ACHN (cell line): Measurements from ENCODE around the gene BLTP3B.
A peak's percentile ranks its signal among the peaks of the same experiment; 100 is the strongest.

Source experiments
- DNase-seq: peaks from one replicate; pipeline ENCODE4 v3.0.0-alpha.2; 2015
- in situ Hi-C: cut with HindIII; loops from 2 replicates; pipeline ENCODE4 v1.10.0; 2017; ENCODE audit warnings: low sequenced_read_pairs, low pct_ligation_motif_present, low pct_unique_long_range_greater_than_20kb

BLTP3B gene

GRCh38 chr12:100128512-100128908 lies 14.2 kb downstream of the BLTP3B start:
- DNase-seq, result peak; percentile 69
- in situ Hi-C loops, result no loop called here

- in situ Hi-C loops, result no loop called here
- DNase-seq, result no peak
Observed at GRCh38 chr12:100127766-100128511, 14.7 kb downstream of the BLTP3B start.

DNA sequence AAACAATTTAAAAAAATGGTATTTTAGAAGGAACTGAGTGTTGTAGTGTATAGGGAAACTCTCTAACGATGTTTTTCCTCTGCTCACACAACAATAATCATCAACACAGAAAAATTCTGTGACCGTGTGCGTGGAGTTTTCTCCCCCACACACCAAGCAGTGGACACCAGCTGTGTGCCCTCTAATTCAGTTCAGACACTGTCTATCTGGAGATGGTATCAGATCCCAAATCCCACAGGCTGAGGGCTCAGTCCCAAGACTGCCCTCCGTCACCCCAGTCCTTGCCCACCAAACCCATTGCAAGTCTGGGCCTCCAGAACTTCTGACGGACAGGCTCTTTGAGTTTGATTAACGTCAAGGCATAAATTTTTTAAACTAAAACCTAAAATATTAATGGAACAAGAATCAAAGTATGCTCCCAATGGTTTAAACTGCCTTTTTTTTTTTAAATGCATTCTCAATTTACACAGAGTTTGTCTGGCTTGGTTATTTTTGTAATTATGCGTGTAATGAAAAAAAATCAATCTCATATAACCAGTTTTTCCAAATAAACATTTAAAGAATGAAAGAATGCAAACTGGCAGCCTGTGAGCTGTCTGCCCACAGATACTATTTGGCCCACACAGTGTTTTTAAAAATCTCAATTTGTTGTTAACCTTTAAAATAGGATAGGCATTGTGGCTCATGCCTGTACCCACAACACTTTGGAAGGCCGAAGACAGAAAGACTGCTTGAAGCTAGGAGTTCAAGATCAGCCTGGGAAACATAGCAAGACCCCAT lies 19.2 kb downstream of the BLTP3B start:
- in situ Hi-C loops, result no loop called here
- no peak for DNase-seq

- no peak for DNase-seq
- in situ Hi-C loops, result no loop called here
Observed at GRCh38 chr12:100120355-100120754, 22.3 kb downstream of the BLTP3B start.

GRCh38 chr12:100115291-100115690 lies 27.4 kb downstream of the BLTP3B start:
- in situ Hi-C loops, result no loop called here
- no peak for DNase-seq

- DNase-seq, result no peak
- in situ Hi-C loops, result no loop called here
Observed at GRCh38 chr12:100114574-100114973, 28.1 kb downstream of the BLTP3B start.

GRCh38 chr12:100110276-100110675 lies 32.4 kb downstream of the BLTP3B start:
- no peak for DNase-seq
- in situ Hi-C loops, result no loop called here

- no peak for DNase-seq
- in situ Hi-C loops, result no loop called here
Observed at GRCh38 chr12:100106861-100107260, 35.8 kb downstream of the BLTP3B start.

DNA sequence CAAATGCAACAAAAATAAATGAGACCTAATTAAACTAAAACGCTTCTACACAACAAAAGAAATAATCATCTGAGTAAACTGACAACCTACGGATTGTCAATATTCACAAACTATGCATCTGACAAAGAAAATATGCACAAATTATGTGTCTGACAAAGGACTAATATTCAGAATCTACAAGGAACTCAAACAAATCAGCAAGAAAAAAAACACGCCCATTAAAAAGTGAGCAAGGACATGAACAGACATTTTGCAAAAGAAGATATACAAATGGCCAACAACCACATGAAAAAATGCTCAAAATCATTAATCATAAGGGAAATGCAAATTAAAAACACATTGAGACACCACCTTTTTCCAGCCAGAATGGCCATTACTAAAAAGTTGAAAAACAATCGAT lies 37.0 kb downstream of the BLTP3B start:
- in situ Hi-C loops, result no loop called here
- DNase-seq, result no peak

GRCh38 chr12:100101000-100101399 lies 41.7 kb downstream of the BLTP3B start:
- in situ Hi-C loops, result no loop called here
- no peak for DNase-seq
